ENCODE measurements around the gene ARHGEF26. TPM values are rescaled to one million over a fixed set of nuclear protein-coding genes. Genes with fewer than 3 reads are reported as not detected.

ARHGEF26 gene
- polyA plus RNA-seq, 1 experiment = 0.56 TPM

DNA sequence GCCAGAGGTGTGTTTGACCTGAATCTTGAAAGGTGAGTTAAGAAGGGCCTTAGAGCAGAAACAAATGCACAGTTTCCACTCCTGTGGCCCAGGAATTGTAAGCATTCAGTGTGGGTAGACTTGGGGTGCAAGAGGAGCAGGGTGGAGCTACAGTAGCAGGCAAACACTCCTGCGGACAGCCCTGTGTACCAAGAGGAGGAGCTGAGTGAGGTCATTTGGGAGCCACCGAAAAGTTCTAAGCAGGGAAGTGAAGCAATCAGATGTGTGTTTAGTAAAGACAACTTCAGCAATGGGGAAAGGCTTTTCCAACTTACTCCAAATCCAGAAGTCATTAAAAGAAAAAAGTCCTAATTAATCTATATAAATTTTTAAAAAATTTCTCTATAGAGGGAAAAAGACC is 99.3 kb downstream of the ARHGEF26 start:
- ChIA-PET CTCF (no interaction called here), POLR2A (no interaction called here)
- H3K27ac ChIP-seq (ENCODE audit: low read depth, low read length) = no peak overlapping the region
- no peak overlapping the region for H3K4me3 ChIP-seq (ENCODE audit: low read depth, low read length)
- no peak for DNase-seq (ENCODE audit: low read depth, low spot score)
- TF ChIP-seq, protein P1, sequence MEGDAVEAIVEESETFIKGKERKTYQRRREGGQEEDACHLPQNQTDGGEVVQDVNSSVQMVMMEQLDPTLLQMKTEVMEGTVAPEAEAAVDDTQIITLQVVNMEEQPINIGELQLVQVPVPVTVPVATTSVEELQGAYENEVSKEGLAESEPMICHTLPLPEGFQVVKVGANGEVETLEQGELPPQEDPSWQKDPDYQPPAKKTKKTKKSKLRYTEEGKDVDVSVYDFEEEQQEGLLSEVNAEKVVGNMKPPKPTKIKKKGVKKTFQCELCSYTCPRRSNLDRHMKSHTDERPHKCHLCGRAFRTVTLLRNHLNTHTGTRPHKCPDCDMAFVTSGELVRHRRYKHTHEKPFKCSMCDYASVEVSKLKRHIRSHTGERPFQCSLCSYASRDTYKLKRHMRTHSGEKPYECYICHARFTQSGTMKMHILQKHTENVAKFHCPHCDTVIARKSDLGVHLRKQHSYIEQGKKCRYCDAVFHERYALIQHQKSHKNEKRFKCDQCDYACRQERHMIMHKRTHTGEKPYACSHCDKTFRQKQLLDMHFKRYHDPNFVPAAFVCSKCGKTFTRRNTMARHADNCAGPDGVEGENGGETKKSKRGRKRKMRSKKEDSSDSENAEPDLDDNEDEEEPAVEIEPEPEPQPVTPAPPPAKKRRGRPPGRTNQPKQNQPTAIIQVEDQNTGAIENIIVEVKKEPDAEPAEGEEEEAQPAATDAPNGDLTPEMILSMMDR (IDR thresholded peaks at IDR 0.05; ENCODE audit: low read depth, low read length) = no peak
- H3K9me3 ChIP-seq (ENCODE audit: control insufficient read depth, insufficient read depth, low read length) = no peaks in the 10 kb centered on the region
- H3K27me3 ChIP-seq (ENCODE audit: control insufficient read depth, insufficient read depth, low read length) = no peaks in the 10 kb centered on the region

DNA sequence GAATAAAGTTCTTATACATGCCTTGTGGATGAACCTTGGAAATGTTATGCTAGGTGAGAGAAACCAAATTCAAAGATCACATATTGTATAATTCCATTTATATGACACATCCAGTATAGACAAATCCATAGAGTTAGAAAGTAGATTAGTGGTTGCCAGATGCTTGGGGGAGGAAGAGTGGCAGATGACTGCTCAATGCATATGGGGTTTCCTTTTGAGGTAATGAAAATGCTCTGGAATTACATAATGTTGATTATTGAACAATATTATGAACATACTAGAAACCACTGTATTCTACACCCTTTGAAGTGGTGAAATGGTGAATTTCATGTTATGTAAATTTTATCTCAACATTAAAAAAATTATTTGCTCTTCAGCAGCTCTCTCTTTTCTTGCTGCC is 102.3 kb downstream of the ARHGEF26 start:
- DNase-seq (ENCODE audit: low read depth, low spot score) = no peak
- POLR2A ChIA-PET = no interaction called here

DNA sequence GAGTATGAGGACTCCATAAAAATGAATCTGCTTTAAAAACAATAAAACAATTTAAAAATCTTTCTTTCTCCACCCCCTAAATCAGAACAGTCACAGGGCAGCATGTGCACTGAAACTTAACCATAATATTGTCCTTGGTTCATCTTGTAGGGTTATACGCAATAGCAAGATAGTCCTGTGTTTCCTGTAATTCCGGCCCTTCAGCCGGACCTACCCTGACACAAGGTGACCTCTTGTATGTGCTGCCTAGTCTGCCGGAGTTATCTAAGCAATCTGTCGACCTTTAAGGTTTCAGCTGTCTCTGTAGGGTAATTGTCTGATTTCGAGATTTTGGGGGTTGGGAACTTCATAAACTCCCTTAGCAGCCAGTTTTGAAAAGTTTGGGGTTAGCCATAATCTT is 103.2 kb downstream of the ARHGEF26 start:
- TF ChIP-seq, protein P1 (IDR thresholded peaks at IDR 0.05; ENCODE audit: low read depth, low read length) = no peak
- no peak overlapping the region for H3K4me3 ChIP-seq (ENCODE audit: low read depth, low read length)
- no peaks in the 10 kb centered on the region for H3K9me3 ChIP-seq (ENCODE audit: control insufficient read depth, insufficient read depth, low read length)
- no peak for DNase-seq (ENCODE audit: low read depth, low spot score)
- POLR2A ChIA-PET = no interaction called here
- no peaks in the 10 kb centered on the region for H3K27me3 ChIP-seq (ENCODE audit: control insufficient read depth, insufficient read depth, low read length)
- H3K27ac ChIP-seq (ENCODE audit: low read depth, low read length) = no peak overlapping the region
- CTCF ChIA-PET = interaction anchor here (0.6 to 1.6 kb wide), 3 partner anchors 29 to 103 kb away, joined by 3 to 4 read pairs (median 4); partner anchors contain the start of gene ARHGEF26

More for the DNA sequence above, 102.3 kb downstream of the ARHGEF26 start:
- CTCF ChIA-PET = interaction anchor here (0.6 to 1.6 kb wide), 2 partner anchors 30 to 33 kb away, joined by 3 to 4 read pairs; no protein-coding TSS in a partner anchor
- Histone ChIP-seq H3K4me3 (ENCODE audit: low read depth, low read length) (no peak overlapping the region), H3K9me3 (ENCODE audit: control insufficient read depth, insufficient read depth, low read length) (no peaks in the 10 kb centered on the region), H3K27me3 (ENCODE audit: control insufficient read depth, insufficient read depth, low read length) (no peaks in the 10 kb centered on the region), H3K27ac (ENCODE audit: low read depth, low read length) (no peak overlapping the region)
- TF ChIP-seq, protein P1 (IDR thresholded peaks at IDR 0.05; ENCODE audit: low read depth, low read length) = no peak

DNA sequence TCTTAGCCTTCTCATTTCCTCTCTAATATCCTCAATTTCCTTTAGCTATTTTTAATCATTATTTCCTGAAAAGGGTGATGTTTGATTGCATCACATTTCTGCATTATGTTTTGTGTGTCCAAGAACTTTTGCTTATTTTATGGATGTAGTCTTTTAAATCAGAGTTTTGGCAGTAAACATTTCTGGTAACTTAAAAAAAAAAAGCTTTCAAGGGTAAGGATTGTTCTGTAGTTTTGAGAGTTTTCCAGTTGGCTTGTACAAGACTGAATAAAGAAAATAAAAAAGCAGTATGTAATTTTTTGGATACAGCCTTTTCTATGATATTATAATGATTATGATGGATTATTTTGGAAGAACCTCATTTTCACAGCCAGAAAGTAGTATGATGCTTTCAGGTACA is 103.7 kb downstream of the ARHGEF26 start:
- Histone ChIP-seq H3K27me3 (ENCODE audit: control insufficient read depth, insufficient read depth, low read length) (no peaks in the 10 kb centered on the region), H3K4me3 (ENCODE audit: low read depth, low read length) (no peak overlapping the region), H3K27ac (ENCODE audit: low read depth, low read length) (no peak overlapping the region), H3K9me3 (ENCODE audit: control insufficient read depth, insufficient read depth, low read length) (no peaks in the 10 kb centered on the region)
- ChIA-PET POLR2A (no interaction called here), CTCF (interaction anchor here (0.6 to 1.6 kb wide), 4 partner anchors 28 to 103 kb away, joined by 3 to 4 read pairs (median 4); partner anchors contain the start of gene ARHGEF26)
- TF ChIP-seq, protein P1 (IDR thresholded peaks at IDR 0.05; ENCODE audit: low read depth, low read length) = no peak
- DNase-seq (ENCODE audit: low read depth, low spot score) = no peak

DNA sequence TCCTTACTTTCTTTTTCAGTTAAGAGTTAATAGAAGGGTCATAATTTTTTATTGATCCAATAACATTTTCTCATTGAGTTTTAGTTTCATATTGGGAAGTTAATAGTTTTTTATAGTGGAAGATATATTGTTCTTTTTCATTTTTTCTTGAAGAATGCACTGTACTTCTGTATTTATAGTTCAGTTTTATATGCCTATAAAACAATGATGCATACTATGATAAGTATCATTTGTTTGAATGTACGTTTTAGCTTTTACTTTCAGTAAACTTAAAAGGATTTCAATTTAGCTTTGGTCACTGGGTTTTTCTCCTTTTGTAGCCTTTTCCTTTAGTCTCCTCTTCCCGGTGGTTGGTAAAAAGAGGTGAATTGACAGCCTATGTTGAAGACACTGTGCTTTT is 104.3 kb downstream of the ARHGEF26 start:
- DNase-seq (ENCODE audit: low read depth, low spot score) = no peak
- ChIA-PET CTCF (interaction anchor here (0.7 to 1.2 kb wide), 2 partner anchors 27 to 104 kb away, joined by 3 to 4 read pairs; partner anchors contain the start of gene ARHGEF26), POLR2A (no interaction called here)
- Histone ChIP-seq H3K27me3 (ENCODE audit: control insufficient read depth, insufficient read depth, low read length) (no peaks in the 10 kb centered on the region), H3K9me3 (ENCODE audit: control insufficient read depth, insufficient read depth, low read length) (no peaks in the 10 kb centered on the region), H3K27ac (ENCODE audit: low read depth, low read length) (no peak overlapping the region), H3K4me3 (ENCODE audit: low read depth, low read length) (no peak overlapping the region)
- TF ChIP-seq, protein P1 (IDR thresholded peaks at IDR 0.05; ENCODE audit: low read depth, low read length) = no peak

Data from AG04450 (cell line).